ENCODE data around the gene IQCM.
A peak's percentile ranks its signal among the peaks of the same experiment; 100 is the strongest.
"Not testable (repeated sequence)": the region's sequence is repeated elsewhere in the genome, so short reads cannot be mapped to it uniquely, and the experiment has no call there.

The IQCM gene

DNA sequence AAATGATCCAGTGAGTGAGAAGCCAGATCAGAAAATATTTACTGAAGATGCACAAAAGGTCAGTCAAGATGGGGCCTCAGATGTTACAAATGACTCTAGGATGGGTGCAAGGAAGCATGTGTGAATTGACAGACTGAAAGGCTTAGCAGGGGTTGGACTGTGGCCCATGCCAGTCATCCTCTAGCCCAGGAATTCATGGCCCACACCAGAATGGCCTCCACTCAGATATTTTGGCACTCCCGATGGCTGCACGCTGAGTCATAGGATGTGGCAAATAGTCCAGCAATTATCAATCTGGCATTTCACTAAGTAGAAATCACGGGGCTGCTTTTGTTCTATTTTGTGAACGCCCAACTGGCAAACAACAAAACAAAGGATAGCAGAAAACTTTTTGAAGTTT, 406.5 kb downstream of the IQCM start:
- DNase-seq = no peak

DNA sequence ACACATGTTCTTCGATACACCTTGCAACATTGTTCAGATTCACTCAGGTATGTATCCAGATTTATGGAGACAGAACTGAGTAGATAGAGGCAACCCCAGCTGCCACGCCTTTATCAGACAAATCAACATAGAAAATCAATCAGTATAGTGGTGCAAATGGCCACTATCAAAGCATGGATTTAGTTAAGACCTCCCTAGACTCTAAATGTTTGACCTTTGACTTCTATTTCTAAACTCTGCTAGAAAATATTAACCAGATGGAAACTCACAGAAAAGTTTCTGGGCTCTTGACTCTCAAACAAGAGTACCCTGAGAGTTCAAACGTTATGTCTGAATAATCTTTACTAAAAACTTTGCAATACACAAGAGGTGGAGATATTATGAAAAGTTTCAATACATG, 411.5 kb downstream of the IQCM start:
- no peak for DNase-seq

DNA sequence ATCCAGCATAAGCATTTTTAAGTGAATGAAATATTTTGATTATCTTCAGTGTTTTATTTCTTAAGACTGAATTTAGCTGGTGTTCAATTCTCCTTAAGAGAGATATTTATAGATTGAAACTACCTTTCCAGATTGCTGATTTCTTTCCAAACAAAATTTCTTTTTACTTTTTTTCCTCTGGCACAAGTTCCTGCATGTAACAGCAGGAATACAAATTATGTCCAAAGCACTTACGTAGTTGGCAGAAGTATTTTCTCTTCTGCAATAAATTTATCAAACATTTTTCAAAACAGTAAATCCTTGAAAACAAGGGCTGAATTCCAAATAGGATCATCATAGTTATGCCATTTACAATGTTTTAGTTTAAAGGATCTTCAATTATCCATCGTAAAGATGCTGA, 412.6 kb downstream of the IQCM start:
- DNase-seq = no peak

DNA sequence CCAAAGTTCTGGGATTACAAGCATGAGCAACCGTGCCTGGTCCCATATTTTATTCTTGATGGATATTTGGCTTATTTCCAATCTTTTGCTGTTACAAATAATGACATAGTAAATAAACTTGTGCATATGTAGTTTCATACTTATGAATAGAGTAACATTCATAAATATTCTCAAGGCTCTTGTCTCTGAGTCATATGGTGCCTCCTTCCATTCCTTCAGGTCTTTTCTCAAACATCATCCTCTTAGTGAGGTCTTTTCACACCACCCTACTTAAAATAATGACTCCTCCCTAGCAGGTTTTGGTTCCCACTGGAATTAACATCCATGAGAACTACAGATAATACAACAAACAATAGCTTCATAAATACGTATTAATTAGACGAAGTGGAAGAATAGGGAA, 416.6 kb downstream of the IQCM start:
- no peak for DNase-seq

DNA sequence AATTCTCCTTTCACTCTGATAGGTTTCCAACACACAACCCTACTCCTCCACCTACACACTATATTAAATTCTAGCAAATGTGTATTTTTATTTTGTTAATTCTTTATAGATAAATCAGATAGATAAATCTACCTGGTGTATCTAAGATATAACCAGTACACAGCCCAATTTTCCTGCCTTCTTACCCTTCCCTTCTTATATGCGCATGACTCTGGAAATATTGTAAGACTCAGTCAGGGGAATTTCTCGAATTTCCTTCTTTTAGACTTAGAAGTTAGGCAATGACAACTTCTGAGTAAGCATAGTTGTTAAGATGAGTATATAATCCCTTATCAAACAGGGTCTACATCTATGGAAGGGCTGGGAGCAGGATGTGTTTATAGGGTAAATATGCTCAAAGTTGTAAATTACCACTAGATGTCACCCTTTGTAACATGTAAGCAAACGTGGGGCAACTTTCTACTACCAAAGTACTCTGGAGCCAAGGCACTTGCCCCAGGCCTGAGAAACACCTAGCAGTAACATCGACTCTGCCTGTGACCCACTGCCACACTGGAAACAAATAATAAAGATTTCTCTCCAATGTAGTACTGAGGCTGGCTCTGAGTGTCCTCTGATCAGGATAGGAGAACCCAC, 444.7 kb downstream of the IQCM start:
- peak in 1 of 2 donors; percentile 2 for DNase-seq

DNA sequence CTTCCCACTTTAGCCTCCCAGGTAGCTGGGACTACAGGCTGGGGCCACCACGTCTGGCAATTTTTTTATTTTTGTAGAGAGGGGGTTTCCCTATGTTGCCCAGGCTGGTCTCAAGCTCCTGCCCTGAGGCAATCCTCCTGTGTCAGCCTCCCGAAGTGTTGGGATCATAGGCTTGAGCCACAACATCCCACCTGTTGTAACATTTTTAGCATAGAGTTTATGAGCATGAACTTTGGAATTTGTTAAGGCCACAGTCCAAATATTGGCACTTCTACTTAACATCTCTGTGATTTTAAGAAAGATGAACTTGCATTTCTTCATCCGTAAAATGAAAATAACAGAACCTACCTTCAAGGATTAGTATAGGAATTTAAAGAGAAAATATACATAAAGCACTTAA, 445.6 kb downstream of the IQCM start:
- no peak for DNase-seq

DNA sequence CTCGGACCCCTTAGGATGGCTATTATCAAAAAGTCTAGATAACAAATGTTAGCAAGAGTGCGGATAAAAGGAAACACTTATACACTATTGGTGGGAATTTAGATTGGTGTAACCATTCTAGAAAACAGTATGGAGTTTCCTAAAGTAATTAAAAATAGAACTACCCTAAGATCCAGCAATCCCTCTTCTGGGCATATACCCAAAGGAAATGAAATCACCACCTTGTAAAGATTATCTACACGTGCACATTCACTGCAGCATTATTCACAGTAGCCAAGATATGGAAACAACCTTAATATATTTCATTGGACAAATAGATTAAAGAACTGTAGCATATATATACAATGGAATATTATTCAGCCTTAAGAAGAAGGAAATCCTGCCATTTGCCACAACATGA, 462.4 kb downstream of the IQCM start:
- no peak for DNase-seq

DNA sequence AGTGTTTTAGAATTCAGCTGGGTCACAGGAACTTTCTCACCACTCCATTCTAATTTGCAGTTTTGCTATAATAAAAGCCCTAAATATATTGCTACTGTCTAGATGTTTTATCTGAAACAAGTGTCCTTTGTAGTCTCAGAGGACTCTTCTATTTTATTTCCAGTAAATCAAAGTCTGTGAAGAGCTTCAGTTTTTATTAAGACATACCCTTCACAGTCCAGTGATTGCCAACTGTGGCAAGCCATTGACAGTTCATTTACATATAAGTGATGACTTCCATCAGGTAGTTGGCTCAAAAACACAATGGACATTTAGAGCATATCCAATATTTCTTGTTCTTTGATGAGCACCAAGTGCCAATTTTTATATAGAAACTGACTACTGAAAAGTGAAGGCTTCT, 466.1 kb downstream of the IQCM start:
- no peak for DNase-seq

DNA sequence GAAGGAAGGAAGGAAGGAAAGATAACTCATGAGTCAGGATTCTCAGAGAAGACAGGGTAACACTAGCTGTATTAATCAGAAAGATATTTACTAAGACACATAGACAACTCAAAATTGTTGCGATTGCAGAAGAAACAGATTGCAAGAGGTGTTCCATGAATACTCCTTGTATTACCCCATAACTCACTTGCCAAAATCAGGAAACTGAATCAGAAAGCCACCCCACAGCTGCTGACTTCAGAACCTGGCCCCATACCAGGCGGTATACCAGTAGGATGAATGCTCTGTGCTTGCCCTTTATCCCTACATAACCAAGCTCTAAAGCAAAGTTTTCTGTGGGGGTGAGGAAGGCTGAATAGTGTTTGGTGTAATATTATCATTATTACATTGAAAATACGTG, 468.5 kb downstream of the IQCM start:
- no peak for DNase-seq

DNA sequence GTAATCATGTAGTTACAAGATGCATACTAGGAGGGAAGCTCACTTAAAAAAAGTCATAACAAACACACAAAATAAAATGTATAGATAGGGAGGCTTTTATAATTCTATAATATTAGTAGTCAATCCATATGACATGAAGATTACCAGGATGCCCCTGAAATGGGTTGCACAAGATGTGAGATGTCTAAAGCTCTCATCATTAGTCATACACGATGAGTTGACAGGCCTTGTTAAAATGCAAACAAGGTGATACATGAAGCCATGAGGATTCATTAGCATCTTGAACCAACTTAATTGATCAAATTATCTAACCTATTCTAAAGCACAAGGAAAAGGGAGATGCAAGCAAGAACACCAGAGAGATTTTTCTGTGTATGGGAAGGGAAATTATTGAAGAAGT, 470.2 kb downstream of the IQCM start:
- no peak for DNase-seq

DNA sequence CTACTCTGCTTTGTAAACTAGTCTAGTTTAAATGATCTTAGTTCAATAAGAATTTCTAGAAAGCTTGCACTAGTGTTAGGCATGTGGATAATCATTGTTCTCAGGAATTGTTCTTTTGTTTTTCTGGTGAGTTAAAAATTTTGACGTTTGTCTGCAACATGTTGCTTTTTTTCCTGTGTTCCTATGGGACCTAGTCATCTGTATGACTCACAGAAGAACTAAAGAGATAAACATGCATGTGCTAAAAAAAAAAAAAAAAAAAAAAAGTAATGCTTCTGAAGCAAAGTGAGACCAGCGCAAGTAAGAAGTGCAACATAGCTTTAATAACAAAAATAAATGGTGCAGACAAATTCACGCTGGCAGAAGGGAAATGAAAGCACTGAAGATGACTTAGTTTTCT, 471.2 kb downstream of the IQCM start:
- no peak for DNase-seq

DNA sequence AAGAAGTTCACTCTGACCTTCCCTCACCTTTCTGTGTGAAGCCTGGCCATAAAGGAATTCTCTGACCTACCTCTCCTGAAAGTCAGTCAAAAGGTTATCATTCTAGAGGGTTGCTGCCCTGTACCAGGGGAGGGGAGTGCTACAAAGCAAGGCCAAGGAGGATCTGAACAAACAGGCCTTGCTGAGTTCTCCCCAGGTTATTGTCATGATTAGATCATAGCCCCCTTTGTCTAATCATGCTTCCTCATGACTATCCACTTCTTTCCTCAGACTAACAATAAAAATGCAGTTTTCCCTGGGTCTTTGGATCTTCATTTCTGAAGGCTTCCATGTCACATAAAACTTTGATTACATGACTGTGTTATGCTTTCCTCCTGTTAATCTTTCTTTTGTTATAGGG, 472.0 kb downstream of the IQCM start:
- no peak for DNase-seq

DNA sequence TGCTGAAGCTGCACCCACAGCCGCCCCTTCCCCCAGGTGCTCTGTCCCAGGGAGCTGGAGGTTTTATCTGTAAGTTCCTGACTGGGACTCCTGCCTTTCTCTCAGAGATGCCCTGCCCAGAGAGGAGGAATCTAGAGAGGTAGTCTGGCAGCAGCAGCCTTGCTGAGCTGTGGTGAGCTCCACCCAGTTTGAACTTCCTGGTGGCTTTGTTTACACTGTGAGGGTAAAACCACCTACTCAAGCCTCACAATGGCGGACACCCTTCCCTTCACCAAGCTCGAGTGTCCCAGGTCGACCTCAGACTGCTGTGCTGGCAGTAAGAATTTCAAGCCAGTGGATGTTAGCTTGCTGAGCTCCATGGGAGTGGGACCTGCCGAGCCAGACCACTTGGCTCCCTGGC, 474.5 kb downstream of the IQCM start:
- not testable (repeated sequence) for DNase-seq

DNA sequence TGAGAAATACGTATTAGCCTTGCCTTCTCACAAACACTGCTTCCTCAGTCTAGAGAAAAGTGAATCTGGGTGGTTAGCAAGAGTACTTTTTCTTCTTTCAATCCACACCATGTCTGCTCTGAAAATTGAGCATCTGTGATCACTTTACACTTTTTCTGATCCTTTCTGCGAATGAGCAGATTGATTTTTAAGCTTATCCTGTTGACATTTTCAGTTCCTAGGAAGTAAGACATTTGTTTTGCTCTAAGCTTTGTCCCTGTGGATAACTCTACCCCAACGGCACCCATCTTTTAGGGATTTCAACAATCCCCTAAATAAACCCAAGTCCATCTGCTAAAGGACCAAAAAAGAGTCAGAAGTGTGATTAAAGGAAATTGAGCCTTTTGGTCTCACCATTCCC, 487.5 kb downstream of the IQCM start:
- no peak for DNase-seq

DNA sequence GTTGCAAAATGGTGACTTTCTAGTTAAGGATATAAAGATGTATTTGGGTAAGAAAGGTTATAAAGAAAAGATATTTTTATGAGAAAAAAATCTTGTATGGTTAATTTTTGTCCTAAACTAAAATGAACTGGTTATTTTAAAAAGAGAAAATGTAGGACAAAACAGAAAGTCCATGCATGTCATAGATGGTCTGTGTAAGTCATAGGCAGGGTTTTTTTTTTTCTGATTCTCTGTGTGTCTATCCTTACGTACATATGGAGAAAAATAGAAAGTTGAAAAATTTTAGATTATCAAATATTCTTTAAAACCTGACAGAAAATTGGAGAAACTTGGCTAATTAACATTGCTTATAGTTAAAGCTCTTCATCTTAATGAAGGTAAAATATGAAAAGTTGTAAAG, 493.4 kb downstream of the IQCM start:
- DNase-seq = no peak

DNA sequence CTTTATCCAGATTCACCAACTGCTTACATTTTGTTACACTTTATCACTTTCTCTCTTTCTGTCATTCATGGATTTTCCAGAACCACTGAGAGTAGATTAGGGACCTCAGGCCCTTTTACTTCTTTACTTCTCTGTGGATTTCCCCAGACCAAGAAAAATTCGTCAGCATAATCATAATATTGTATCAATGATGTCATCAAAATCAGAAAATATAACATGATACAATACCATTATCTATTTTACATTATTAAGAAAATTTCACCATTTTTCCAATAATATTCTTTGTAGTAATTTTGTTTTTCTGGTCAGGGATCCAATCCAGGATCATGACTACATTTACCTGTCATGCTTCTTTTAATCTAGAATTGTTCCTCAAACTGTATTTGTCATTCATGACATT, 494.2 kb downstream of the IQCM start:
- no peak for DNase-seq

DNA sequence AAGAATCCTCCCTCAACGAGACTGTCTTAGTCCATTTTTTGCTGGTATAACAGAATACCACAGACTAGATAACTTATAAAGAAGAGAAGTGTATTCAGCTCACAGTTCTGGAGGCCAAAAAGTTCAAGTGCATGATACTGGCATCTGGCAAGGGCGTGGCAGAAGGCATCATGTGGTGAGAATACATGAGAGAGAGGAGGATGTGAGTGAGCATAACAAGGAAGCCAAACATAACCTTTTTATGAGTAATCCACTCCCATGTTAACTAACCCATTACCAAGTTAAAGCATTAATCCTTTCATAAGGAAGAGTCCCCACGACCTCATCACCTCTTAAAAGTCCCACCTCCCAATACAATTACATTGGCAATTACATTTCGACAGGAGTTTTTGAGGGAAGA, 504.6 kb downstream of the IQCM start:
- DNase-seq = no peak

DNA sequence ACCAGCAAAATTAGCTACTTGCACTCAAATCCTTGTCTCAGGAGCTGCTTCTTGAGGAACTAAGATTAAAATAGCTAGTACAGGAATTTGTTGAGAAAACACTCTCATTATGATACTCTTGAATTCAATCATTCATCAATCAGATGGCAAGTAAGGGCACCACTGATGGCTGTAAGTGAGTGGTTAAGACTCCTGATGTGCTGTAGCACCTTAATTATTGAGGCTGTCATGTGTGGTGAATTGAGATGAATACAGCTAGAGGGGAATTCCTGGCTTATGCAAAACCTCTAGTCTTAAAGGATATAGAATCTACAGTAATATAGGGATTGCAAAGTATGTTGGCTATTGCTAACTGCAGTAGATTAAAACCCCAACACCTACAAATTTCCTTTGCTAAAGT, 509.1 kb downstream of the IQCM start:
- no peak for DNase-seq

Data from bone marrow (tissue), 2 donors.